AG10803 (cell line): ENCODE results near the gene CDR2L.
"Not testable (repeated sequence)": the region's sequence is repeated elsewhere in the genome, so short reads cannot be mapped to it uniquely, and the experiment has no call there.

Experiments
- DNase-seq: peaks from one replicate; pipeline ENCODE4 v3.0.0; 2010; ENCODE audit warnings: low read depth
- H3K4me3 ChIP-seq: 2 replicates; pipeline ENCODE4 v1.5.1; 2011; ENCODE audit warnings: mild to moderate bottlenecking, low read length, control low read depth
- TF ChIP-seq, protein P1 (sequence below): conservative IDR thresholded peaks from 2 replicates; pipeline ENCODE4 v1.5.1; 2011; ENCODE audit warnings: mild to moderate bottlenecking, low read length, control low read depth, inconsistent platforms

Gene CDR2L

DNA sequence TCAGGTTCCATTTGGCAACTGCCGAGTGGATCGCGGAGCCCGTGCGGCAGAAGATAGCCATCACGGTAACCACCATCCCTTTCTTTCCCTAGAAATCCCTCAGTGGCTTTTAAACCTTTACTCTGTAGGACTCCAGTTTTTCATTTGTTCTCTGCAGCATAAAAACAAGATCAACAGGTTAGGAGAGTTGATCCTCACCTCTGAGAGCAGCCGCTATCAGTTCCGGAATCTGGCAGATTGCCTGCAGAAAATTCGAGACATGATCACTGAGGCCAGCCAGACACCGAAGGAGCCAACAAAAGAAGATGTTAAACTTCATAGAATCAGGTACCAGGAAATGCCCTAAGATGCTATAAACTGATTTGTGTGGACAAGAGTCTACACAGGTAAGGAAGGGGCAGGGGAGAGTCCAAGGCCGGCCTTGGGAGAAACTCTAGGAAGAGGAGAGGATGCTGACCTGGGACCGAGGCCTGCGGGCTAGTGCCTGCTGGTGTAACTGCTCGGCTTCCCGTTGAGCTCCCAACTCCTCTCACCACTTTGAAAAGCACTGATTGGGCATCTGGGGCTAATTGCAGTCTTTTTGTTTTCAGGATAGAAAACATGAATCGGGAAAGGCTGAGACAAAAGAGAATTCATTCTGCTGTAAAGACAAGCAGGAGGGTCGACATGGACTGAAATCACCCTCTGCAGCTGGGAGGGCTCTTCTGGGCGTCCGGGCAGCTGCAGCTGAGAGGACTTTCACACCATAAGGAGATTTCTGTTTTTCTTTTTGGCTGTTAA lies 33.1 kb downstream of the CDR2L start:
- TF ChIP-seq, protein P1, sequence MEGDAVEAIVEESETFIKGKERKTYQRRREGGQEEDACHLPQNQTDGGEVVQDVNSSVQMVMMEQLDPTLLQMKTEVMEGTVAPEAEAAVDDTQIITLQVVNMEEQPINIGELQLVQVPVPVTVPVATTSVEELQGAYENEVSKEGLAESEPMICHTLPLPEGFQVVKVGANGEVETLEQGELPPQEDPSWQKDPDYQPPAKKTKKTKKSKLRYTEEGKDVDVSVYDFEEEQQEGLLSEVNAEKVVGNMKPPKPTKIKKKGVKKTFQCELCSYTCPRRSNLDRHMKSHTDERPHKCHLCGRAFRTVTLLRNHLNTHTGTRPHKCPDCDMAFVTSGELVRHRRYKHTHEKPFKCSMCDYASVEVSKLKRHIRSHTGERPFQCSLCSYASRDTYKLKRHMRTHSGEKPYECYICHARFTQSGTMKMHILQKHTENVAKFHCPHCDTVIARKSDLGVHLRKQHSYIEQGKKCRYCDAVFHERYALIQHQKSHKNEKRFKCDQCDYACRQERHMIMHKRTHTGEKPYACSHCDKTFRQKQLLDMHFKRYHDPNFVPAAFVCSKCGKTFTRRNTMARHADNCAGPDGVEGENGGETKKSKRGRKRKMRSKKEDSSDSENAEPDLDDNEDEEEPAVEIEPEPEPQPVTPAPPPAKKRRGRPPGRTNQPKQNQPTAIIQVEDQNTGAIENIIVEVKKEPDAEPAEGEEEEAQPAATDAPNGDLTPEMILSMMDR: no peak
- no peak overlapping the region for H3K4me3 ChIP-seq
- no peak for DNase-seq

DNA sequence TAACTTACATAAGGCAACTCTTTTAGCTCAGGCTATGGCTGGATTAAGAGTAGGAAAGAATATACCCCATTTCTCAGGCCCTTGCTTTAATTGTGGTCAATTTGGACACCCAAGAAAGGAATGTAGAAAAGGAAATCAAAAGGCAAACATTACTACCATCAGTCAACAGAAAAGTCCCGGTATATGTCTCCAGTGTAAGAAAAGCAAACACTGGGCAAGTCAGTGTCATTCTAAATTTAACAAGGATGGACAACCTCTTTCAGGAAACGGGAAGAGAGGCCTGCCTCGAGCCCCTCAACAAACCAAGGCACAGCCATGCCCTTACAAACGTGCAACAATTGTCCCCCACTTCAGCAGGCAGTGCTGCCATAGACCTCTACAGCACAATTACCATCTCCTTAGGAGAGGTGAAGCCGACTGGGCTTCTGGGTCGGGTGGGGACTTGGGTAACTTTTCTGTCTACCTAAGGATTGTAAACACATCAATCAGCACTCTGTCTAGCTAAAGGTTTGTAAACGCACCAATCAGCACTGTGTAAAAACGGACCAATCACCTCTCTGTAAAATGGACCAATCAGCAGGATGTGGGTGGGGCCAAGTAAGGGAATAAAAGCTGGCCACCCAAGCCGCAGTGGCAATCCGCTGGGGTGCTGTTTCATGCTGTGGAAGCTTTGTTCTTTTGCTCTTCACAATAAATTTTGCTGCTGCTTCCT lies 37.4 kb downstream of the CDR2L start:
- TF ChIP-seq, protein P1: no peak
- DNase-seq: no peak
- no peak overlapping the region for H3K4me3 ChIP-seq

DNA sequence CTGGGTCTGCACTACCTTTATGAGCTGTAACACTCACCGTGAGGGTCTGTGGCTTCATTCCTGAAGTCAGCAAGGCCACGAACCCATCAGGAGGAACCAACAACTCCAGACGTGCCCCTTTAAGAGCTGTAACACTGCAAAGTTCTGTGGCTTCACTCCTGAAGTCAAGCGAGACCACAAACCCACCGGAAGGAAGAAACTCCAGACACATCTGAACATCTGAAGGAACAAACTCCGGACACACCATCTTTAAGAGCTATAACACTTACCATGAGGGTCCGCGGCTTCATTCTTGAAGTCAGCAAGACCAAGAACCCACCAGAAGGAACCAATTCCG lies 37.9 kb downstream of the CDR2L start:
- not testable (repeated sequence) for DNase-seq, H3K4me3 ChIP-seq

DNA sequence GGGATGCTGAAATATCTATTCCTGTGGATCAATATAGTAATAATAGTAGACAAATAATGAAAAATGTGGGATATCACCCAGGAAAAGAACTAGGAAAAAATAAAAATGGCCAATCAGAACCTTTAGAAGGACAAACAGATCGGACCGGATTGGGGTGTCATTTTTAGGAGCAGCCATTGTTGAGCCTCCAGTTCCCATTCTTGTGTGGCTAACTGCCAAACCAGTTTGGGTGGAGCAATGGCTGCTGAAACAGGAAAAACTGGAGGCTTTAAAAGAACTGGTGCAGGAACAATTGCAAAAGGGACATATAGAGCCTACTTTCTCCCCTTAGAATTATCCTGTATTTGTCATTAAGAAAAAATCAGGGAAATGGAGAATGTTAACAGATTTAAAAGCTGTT lies 39.2 kb downstream of the CDR2L start:
- not testable (repeated sequence) for DNase-seq, H3K4me3 ChIP-seq

DNA sequence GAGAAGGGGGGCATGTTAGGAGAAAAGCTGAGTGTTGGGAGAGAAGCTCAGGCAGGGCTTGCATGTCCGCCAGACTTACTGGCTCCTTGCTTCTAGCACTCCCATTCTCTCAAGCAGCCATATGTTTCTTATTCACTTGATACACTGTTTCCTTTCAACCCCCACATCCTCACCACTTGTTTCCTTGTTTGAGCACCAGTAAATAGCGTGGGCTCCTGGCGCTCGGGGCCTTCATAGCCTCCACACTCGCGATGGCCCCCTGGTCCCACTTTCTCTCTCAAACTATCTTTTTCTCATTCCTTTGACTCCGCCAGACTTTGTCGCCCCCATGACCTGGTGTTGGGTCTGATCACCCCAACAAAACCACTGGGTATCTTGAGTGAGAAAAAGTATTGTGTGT lies 42.7 kb downstream of the CDR2L start:
- DNase-seq: no peak
- H3K4me3 ChIP-seq: no peak overlapping the region
- TF ChIP-seq, protein P1: no peak

DNA sequence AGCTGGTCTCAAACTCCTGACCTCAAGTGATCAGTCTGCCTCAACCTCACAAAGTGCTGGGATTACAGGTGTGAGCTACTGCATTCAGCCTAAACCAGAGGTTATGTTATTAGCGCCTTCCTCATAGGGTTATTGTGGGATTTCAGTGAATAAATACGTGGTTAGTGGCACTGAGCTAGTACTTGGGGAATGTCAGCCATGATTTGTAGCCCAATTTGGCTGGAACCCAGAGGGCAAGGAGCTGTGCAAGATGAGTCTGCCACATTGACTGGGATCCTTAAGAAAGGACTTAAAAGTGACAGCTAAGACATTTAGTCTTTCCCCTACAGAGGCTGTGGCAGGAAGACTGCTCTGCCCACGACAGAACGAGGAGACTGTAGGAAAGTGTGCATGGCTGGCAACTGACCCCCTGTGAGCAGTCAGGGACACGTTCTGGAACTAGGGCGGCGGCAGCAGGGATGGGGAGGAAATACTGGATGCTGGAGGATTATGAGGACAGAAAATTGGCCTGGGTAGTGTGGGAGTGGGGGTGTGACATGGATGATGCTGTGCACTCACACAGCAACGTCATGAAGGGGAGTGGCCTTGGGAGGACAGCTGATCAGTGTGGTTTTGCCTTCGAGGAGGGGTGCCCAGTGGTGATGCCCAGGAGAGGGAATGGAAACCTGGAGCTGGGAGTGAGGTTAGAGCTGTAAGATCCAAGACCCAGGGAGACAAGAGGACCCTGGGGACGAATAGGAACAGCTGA lies 44.7 kb downstream of the CDR2L start:
- TF ChIP-seq, protein P1: no peak
- DNase-seq: peak; percentile 83
- peak overlapping the region; percentile 94 for H3K4me3 ChIP-seq

DNA sequence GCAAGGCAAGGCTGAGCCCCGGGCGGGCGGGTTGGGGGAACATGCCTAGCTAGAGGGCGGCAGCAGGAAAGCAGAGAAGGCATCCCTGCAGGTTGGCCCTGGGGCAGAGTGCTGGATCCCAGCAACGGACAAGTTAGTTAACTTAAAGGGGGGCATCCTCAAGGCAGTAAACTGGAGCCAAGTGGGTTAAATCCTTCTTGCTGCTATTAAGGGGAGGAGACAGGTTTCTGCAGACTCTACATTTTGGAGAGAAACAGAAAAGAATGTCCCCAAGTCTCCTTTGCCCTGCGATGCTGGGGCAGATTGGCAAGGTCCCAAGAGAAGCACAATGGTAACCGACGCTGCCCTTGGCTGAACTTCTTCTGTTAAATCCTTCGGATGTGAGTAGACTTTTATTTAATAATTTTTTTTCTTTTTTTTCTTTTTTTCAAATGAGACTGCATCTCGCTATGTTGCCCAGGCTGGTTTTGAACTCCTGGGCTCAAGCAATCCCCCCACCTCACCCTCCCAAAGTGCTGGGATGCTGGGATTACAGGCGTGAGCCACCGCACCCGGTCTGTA lies 45.4 kb downstream of the CDR2L start:
- DNase-seq: no peak
- TF ChIP-seq, protein P1: no peak
- peak overlapping the region; percentile 94 for H3K4me3 ChIP-seq
